ENCODE measurements around the gene TRIM43.
"Not testable (repeated sequence)": the region's sequence is repeated elsewhere in the genome, so short reads cannot be mapped to it uniquely, and the experiment has no call there.

DNA sequence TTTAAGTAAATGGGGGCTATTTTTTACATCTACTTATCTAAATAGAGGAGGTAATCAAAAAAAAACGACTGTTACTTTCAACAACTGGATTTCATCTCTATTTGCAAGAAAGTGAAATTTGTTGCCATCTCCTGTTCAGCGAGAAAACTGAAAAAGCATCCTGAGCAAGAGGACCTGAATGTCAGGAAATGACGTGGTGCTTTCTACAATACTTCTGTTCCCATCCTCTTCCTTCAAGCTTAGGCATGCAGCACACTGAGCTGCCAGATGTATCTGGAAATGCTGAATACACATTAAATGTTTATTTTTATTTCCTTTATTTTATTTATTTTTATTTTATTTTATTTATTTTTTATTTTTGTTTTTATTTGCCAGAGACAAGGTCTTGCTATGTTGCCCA, 21.2 kb downstream of the TRIM43 start:
- TF ChIP-seq EZH2 (IDR thresholded peaks at IDR 0.05; ENCODE audit: insufficient read depth, poor library complexity, severe bottlenecking); EZH2phosphoT487 (IDR thresholded peaks at IDR 0.05; ENCODE audit: insufficient read depth, low read depth): not testable (repeated sequence)

Measured in GM23248 (cell line).